ENCODE measurements around the gene IL17B.

- TF ChIP-seq AR (CRISPR knock-in tag; IDR thresholded peaks at IDR 0.05): no peak
- no peak for TF ChIP-seq JUN (CRISPR knock-in tag; IDR thresholded peaks at IDR 0.05)
- TF ChIP-seq NR2C2 (CRISPR knock-in tag; IDR thresholded peaks at IDR 0.05): no peak
- TF ChIP-seq, protein P1, sequence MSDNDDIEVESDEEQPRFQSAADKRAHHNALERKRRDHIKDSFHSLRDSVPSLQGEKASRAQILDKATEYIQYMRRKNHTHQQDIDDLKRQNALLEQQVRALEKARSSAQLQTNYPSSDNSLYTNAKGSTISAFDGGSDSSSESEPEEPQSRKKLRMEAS (CRISPR knock-in tag; IDR thresholded peaks at IDR 0.05): no peak
- TF ChIP-seq FOXJ3 (CRISPR knock-in tag; IDR thresholded peaks at IDR 0.05; ENCODE audit: borderline replicate concordance): no peak
- TF ChIP-seq, protein P2, sequence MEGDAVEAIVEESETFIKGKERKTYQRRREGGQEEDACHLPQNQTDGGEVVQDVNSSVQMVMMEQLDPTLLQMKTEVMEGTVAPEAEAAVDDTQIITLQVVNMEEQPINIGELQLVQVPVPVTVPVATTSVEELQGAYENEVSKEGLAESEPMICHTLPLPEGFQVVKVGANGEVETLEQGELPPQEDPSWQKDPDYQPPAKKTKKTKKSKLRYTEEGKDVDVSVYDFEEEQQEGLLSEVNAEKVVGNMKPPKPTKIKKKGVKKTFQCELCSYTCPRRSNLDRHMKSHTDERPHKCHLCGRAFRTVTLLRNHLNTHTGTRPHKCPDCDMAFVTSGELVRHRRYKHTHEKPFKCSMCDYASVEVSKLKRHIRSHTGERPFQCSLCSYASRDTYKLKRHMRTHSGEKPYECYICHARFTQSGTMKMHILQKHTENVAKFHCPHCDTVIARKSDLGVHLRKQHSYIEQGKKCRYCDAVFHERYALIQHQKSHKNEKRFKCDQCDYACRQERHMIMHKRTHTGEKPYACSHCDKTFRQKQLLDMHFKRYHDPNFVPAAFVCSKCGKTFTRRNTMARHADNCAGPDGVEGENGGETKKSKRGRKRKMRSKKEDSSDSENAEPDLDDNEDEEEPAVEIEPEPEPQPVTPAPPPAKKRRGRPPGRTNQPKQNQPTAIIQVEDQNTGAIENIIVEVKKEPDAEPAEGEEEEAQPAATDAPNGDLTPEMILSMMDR (IDR thresholded peaks at IDR 0.05): no peak
- TF ChIP-seq, protein P3, sequence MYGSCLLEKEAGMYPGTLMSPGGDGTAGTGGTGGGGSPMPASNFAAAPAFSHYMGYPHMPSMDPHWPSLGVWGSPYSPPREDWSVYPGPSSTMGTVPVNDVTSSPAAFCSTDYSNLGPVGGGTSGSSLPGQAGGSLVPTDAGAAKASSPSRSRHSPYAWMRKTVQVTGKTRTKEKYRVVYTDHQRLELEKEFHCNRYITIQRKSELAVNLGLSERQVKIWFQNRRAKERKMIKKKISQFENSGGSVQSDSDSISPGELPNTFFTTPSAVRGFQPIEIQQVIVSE (CRISPR knock-in tag; IDR thresholded peaks at IDR 0.05; ENCODE audit: borderline replicate concordance): no peak
- TF ChIP-seq ESRRA (CRISPR knock-in tag; IDR thresholded peaks at IDR 0.05; ENCODE audit: borderline replicate concordance): no peak
- TF ChIP-seq, protein P4, sequence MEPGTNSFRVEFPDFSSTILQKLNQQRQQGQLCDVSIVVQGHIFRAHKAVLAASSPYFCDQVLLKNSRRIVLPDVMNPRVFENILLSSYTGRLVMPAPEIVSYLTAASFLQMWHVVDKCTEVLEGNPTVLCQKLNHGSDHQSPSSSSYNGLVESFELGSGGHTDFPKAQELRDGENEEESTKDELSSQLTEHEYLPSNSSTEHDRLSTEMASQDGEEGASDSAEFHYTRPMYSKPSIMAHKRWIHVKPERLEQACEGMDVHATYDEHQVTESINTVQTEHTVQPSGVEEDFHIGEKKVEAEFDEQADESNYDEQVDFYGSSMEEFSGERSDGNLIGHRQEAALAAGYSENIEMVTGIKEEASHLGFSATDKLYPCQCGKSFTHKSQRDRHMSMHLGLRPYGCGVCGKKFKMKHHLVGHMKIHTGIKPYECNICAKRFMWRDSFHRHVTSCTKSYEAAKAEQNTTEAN (CRISPR knock-in tag; IDR thresholded peaks at IDR 0.05): no peak
- no peak for TF ChIP-seq CREB1 (CRISPR knock-in tag; IDR thresholded peaks at IDR 0.05)
- TF ChIP-seq, protein P5, sequence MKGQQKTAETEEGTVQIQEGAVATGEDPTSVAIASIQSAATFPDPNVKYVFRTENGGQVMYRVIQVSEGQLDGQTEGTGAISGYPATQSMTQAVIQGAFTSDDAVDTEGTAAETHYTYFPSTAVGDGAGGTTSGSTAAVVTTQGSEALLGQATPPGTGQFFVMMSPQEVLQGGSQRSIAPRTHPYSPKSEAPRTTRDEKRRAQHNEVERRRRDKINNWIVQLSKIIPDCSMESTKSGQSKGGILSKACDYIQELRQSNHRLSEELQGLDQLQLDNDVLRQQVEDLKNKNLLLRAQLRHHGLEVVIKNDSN (CRISPR knock-in tag; IDR thresholded peaks at IDR 0.05): no peak
- no peak for TF ChIP-seq ETV6 (CRISPR knock-in tag; IDR thresholded peaks at IDR 0.05)
- no peak for TF ChIP-seq ELF4 (CRISPR knock-in tag; IDR thresholded peaks at IDR 0.05; ENCODE audit: low read depth)
- TF ChIP-seq, protein P6, sequence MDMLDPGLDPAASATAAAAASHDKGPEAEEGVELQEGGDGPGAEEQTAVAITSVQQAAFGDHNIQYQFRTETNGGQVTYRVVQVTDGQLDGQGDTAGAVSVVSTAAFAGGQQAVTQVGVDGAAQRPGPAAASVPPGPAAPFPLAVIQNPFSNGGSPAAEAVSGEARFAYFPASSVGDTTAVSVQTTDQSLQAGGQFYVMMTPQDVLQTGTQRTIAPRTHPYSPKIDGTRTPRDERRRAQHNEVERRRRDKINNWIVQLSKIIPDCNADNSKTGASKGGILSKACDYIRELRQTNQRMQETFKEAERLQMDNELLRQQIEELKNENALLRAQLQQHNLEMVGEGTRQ (CRISPR knock-in tag; IDR thresholded peaks at IDR 0.05): no peak
Observed at GRCh38 chr5:149391524-149391923, 12.4 kb upstream of the IL17B start.
